ENCODE data around the gene ZNF460.
"Not testable (repeated sequence)": the region's sequence is repeated elsewhere in the genome, so short reads cannot be mapped to it uniquely, and the experiment has no call there.

DNA sequence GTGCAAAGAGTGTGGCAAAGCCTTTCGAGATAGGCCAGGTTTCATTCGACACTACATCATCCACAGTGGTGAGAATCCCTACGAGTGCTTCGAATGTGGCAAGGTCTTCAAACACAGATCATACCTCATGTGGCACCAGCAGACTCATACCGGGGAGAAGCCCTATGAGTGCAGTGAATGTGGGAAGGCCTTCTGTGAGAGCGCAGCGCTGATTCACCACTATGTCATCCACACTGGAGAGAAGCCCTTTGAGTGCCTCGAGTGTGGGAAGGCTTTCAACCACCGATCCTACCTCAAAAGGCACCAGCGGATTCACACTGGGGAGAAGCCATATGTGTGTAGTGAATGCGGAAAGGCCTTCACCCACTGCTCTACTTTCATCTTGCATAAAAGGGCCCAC is 26.5 kb upstream of the ZNF460 start:
- TF ChIP-seq, protein P1, sequence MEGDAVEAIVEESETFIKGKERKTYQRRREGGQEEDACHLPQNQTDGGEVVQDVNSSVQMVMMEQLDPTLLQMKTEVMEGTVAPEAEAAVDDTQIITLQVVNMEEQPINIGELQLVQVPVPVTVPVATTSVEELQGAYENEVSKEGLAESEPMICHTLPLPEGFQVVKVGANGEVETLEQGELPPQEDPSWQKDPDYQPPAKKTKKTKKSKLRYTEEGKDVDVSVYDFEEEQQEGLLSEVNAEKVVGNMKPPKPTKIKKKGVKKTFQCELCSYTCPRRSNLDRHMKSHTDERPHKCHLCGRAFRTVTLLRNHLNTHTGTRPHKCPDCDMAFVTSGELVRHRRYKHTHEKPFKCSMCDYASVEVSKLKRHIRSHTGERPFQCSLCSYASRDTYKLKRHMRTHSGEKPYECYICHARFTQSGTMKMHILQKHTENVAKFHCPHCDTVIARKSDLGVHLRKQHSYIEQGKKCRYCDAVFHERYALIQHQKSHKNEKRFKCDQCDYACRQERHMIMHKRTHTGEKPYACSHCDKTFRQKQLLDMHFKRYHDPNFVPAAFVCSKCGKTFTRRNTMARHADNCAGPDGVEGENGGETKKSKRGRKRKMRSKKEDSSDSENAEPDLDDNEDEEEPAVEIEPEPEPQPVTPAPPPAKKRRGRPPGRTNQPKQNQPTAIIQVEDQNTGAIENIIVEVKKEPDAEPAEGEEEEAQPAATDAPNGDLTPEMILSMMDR (IDR thresholded peaks at IDR 0.05; ENCODE audit: low read length): not testable (repeated sequence)
- not testable (repeated sequence) for TF ChIP-seq EZH2 (optimal IDR thresholded peaks at IDR 0.05; ENCODE audit: low read depth, low read length)
